ENCODE results near the gene AGL. TPM values are rescaled to one million over a fixed set of nuclear protein-coding genes. Genes with fewer than 3 reads are reported as not detected.
"Not testable (repeated sequence)": the region's sequence is repeated elsewhere in the genome, so short reads cannot be mapped to it uniquely, and the experiment has no call there.

Gene AGL
- total RNA-seq, 4 donors from 2014 or later, result 9.5 to 26.3 (median 17.0) TPM

DNA sequence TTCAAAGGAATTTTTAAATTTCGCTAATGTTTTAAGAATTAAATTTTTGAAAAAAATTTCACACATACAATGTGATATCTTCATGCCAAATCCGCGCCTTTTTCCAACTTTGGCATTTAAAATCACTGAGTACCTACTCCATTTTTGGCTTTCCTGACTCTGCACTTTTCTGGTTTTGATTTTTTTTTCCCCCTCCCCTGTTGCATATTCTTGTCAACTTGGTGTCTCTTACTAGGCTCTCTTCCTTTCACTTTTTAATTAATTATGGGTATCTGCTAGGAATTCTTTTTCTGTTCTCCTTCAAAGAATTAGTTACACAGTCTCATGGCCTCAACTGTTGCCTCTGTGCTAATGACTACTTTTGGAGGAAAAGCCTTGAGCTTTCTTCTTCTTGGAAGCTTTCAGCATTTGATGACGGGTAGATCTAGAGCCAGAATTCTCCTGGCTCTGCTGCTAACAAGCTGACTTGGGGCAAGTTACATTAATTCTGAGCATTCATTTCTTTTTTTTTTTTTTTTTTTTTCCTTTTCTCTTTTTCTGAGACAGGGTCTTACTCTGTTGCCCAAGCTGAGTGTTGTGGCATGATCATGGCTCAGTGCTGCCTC, 1.8 kb downstream of the AGL start:
- TF ChIP-seq, protein P1, sequence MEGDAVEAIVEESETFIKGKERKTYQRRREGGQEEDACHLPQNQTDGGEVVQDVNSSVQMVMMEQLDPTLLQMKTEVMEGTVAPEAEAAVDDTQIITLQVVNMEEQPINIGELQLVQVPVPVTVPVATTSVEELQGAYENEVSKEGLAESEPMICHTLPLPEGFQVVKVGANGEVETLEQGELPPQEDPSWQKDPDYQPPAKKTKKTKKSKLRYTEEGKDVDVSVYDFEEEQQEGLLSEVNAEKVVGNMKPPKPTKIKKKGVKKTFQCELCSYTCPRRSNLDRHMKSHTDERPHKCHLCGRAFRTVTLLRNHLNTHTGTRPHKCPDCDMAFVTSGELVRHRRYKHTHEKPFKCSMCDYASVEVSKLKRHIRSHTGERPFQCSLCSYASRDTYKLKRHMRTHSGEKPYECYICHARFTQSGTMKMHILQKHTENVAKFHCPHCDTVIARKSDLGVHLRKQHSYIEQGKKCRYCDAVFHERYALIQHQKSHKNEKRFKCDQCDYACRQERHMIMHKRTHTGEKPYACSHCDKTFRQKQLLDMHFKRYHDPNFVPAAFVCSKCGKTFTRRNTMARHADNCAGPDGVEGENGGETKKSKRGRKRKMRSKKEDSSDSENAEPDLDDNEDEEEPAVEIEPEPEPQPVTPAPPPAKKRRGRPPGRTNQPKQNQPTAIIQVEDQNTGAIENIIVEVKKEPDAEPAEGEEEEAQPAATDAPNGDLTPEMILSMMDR (IDR thresholded peaks at IDR 0.05), result no peak
- ATAC-seq (ENCODE audit: low FRiP score) (no peak), DNase-seq (ENCODE audit: low spot score) (no peak)

GRCh38 chr1:99852648-99853047, 2.5 kb downstream of the AGL start:
- ATAC-seq (ENCODE audit: low FRiP score) (no peak), DNase-seq (ENCODE audit: low spot score) (no peak)
- TF ChIP-seq, protein P1 (IDR thresholded peaks at IDR 0.05), result no peak

GRCh38 chr1:99855914-99856450, 5.8 kb downstream of the AGL start:
- TF ChIP-seq, protein P1 (IDR thresholded peaks at IDR 0.05), result no peak
- ATAC-seq (ENCODE audit: low FRiP score), result no peak
- no peak for DNase-seq (ENCODE audit: low spot score)

- ATAC-seq (ENCODE audit: low FRiP score); DNase-seq (ENCODE audit: low spot score): not testable (repeated sequence)
These were observed 6.9 kb downstream of the AGL start for GRCh38 chr1:99857041-99857440.

DNA sequence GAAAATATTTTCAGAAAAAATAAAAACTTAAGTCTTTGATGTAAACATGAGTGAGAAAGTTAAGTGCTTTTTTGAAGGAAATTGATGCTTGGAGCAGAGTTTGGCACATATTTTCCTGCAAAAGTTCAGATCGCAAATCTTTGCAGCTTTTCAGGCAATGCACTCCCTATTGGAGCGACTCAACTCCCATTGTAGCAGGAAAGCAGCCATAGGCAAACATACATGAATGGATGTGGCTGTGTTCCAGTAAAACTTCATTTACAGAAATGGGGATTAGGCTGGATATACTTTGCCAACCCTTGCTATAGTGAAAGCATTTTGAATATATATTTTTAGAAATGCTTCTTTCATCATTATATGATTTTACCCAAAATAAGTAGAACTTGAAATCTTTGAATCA, 8.1 kb downstream of the AGL start:
- TF ChIP-seq, protein P1 (IDR thresholded peaks at IDR 0.05), result no peak
- DNase-seq (ENCODE audit: low spot score), result no peak
- ATAC-seq (ENCODE audit: low FRiP score), result no peak

DNA sequence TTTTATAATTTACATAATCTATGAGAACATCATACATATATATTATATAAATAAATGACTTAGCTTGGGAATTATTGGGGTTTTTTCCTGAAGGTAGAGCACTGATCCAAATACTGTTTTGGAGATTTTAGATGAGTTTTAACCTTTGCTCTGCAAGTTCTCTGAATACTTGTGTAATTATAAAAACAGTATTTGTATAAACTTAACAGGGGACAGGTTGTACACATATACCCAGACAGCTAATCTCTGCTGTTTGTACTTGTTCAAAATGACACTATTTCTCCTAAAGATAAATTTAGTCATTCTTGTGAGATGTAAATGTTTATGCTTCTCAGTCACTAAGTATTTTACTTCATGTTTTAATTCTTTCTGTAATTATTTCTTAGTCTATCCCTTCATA, 8.7 kb downstream of the AGL start:
- ATAC-seq (ENCODE audit: low FRiP score) (no peak), DNase-seq (ENCODE audit: low spot score) (no peak)
- TF ChIP-seq, protein P1 (IDR thresholded peaks at IDR 0.05), result no peak

- no peak for DNase-seq (ENCODE audit: low spot score)
- ATAC-seq (ENCODE audit: low FRiP score), result no peak
- TF ChIP-seq, protein P1 (IDR thresholded peaks at IDR 0.05), result no peak
These were observed 10.5 kb downstream of the AGL start for GRCh38 chr1:99860703-99861102.
